ENCODE measurements around the gene VWA1.

DNA sequence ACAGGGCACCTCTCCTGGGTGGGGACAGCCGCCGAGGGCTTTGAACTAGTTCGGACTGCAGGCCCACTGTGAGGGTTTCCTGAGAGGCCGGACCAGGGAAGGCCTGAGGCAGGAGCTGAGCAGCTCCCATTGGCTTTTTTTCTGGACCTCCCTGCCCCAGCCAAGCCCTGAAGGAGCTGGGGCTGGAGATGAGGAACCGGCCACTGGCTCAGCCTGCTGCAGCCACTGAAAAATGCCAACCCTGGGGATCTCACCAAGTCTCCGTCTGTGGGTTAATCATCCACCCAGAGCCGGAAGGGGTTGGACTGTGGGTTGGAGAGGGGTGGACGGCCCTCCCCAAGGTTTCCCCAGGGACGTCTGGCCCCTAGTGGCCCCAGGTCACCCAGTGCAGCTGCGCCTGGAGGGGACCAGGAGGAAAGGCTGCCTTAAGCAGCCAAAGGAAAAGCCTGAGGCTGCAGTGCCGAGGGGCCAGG is 2.5 kb downstream of the VWA1 start:
- TF ChIP-seq, protein P1, sequence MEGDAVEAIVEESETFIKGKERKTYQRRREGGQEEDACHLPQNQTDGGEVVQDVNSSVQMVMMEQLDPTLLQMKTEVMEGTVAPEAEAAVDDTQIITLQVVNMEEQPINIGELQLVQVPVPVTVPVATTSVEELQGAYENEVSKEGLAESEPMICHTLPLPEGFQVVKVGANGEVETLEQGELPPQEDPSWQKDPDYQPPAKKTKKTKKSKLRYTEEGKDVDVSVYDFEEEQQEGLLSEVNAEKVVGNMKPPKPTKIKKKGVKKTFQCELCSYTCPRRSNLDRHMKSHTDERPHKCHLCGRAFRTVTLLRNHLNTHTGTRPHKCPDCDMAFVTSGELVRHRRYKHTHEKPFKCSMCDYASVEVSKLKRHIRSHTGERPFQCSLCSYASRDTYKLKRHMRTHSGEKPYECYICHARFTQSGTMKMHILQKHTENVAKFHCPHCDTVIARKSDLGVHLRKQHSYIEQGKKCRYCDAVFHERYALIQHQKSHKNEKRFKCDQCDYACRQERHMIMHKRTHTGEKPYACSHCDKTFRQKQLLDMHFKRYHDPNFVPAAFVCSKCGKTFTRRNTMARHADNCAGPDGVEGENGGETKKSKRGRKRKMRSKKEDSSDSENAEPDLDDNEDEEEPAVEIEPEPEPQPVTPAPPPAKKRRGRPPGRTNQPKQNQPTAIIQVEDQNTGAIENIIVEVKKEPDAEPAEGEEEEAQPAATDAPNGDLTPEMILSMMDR (IDR thresholded peaks at IDR 0.05): no peak
- TF ChIP-seq, protein P2, sequence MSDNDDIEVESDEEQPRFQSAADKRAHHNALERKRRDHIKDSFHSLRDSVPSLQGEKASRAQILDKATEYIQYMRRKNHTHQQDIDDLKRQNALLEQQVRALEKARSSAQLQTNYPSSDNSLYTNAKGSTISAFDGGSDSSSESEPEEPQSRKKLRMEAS (IDR thresholded peaks at IDR 0.05; ENCODE audit: low read depth): no peak
- TF ChIP-seq, protein P3, sequence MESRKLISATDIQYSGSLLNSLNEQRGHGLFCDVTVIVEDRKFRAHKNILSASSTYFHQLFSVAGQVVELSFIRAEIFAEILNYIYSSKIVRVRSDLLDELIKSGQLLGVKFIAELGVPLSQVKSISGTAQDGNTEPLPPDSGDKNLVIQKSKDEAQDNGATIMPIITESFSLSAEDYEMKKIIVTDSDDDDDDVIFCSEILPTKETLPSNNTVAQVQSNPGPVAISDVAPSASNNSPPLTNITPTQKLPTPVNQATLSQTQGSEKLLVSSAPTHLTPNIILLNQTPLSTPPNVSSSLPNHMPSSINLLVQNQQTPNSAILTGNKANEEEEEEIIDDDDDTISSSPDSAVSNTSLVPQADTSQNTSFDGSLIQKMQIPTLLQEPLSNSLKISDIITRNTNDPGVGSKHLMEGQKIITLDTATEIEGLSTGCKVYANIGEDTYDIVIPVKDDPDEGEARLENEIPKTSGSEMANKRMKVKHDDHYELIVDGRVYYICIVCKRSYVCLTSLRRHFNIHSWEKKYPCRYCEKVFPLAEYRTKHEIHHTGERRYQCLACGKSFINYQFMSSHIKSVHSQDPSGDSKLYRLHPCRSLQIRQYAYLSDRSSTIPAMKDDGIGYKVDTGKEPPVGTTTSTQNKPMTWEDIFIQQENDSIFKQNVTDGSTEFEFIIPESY (IDR thresholded peaks at IDR 0.05; ENCODE audit: borderline replicate concordance, low read depth): no peak
- no peak for TF ChIP-seq POLR2AphosphoS5 (IDR thresholded peaks at IDR 0.05; ENCODE audit: low read depth, low read length)
- TF ChIP-seq, protein P4, sequence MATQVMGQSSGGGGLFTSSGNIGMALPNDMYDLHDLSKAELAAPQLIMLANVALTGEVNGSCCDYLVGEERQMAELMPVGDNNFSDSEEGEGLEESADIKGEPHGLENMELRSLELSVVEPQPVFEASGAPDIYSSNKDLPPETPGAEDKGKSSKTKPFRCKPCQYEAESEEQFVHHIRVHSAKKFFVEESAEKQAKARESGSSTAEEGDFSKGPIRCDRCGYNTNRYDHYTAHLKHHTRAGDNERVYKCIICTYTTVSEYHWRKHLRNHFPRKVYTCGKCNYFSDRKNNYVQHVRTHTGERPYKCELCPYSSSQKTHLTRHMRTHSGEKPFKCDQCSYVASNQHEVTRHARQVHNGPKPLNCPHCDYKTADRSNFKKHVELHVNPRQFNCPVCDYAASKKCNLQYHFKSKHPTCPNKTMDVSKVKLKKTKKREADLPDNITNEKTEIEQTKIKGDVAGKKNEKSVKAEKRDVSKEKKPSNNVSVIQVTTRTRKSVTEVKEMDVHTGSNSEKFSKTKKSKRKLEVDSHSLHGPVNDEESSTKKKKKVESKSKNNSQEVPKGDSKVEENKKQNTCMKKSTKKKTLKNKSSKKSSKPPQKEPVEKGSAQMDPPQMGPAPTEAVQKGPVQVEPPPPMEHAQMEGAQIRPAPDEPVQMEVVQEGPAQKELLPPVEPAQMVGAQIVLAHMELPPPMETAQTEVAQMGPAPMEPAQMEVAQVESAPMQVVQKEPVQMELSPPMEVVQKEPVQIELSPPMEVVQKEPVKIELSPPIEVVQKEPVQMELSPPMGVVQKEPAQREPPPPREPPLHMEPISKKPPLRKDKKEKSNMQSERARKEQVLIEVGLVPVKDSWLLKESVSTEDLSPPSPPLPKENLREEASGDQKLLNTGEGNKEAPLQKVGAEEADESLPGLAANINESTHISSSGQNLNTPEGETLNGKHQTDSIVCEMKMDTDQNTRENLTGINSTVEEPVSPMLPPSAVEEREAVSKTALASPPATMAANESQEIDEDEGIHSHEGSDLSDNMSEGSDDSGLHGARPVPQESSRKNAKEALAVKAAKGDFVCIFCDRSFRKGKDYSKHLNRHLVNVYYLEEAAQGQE (IDR thresholded peaks at IDR 0.05; ENCODE audit: low read depth, low read length): no peak
- no peak for TF ChIP-seq RFX5 (IDR thresholded peaks at IDR 0.05; ENCODE audit: low read length)
- no peak for TF ChIP-seq RAD21 (IDR thresholded peaks at IDR 0.05; ENCODE audit: low read length)
- TF ChIP-seq, protein P5, sequence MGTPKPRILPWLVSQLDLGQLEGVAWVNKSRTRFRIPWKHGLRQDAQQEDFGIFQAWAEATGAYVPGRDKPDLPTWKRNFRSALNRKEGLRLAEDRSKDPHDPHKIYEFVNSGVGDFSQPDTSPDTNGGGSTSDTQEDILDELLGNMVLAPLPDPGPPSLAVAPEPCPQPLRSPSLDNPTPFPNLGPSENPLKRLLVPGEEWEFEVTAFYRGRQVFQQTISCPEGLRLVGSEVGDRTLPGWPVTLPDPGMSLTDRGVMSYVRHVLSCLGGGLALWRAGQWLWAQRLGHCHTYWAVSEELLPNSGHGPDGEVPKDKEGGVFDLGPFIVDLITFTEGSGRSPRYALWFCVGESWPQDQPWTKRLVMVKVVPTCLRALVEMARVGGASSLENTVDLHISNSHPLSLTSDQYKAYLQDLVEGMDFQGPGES (IDR thresholded peaks at IDR 0.05; ENCODE audit: low read depth, low read length): no peak
- no peak for TF ChIP-seq ELF1 (IDR thresholded peaks at IDR 0.05)
- TF ChIP-seq FOXM1 (IDR thresholded peaks at IDR 0.05; ENCODE audit: low read depth): no peak
- no peak for TF ChIP-seq MXI1 (IDR thresholded peaks at IDR 0.05; ENCODE audit: low read depth, low read length)
- no peak for TF ChIP-seq MEF2A (IDR thresholded peaks at IDR 0.05; ENCODE audit: borderline replicate concordance, low read depth)
